Measurements from ENCODE around the gene SYPL1.

DNA sequence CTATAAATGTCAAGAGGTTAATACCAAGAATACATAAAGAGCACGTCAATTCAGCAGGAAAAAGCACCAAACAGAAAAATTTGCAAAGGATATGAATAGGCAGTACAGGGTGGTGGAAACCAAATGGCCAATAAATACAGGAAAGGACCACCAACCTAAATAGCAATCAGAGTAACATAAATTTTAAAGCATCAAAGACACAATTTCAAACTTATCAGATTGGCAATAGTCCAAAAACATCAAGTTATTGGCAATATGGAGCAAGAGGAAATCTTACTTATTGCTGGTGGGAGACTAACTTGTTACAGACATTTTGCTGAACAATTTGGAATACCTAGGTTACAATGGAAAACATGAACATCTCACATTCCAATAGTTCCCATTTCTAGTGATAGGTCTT, 24.1 kb downstream of the SYPL1 start:
- no peak for TF ChIP-seq POLR2A (IDR thresholded peaks at IDR 0.05)
- TF ChIP-seq, protein P1, sequence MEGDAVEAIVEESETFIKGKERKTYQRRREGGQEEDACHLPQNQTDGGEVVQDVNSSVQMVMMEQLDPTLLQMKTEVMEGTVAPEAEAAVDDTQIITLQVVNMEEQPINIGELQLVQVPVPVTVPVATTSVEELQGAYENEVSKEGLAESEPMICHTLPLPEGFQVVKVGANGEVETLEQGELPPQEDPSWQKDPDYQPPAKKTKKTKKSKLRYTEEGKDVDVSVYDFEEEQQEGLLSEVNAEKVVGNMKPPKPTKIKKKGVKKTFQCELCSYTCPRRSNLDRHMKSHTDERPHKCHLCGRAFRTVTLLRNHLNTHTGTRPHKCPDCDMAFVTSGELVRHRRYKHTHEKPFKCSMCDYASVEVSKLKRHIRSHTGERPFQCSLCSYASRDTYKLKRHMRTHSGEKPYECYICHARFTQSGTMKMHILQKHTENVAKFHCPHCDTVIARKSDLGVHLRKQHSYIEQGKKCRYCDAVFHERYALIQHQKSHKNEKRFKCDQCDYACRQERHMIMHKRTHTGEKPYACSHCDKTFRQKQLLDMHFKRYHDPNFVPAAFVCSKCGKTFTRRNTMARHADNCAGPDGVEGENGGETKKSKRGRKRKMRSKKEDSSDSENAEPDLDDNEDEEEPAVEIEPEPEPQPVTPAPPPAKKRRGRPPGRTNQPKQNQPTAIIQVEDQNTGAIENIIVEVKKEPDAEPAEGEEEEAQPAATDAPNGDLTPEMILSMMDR (IDR thresholded peaks at IDR 0.05), result no peak
- TF ChIP-seq POLR2AphosphoS5 (IDR thresholded peaks at IDR 0.05), result no peak
